ENCODE measurements around the gene C19orf44.

C19orf44 gene

DNA sequence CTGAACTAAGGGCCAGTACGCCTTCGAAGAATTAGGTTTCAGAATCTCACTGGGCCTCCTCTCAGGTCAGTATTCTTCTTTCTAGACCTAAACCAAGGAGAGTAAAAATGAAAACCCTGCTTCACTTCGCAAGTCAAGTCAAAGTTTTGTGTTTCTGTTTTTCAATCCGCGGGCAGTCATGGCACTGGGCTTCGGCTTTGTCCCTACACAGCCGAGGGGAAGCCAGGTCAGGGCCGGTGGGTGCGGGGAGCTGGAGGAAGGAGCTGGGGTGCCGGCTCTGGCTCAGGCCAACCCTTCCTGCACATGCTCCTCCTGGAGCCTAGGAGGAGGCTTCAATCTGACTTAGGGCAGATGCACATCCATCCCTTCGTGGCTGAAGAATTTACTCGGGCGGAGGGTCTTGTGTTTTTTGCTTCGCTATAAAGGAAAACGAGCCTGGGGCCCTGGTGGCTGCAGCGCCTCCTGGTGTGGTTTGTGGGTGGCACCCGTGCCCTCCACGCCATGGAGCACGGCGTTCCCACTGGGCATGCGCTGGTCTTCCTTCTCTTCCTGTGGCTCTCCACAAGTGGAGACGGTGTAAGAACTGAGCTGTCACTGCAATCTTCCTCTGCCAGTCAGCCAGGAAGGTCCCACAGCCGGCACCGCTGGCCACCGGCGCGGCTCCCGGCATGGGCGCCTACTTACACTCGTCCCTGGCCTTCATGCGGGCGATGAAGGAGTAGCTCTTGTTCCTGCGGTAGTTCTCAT, 22.5 kb downstream of the C19orf44 start:
- no peak for DNase-seq

GRCh38 chr19:16519230-16519687, 23.1 kb downstream of the C19orf44 start:
- DNase-seq, result no peak

GRCh38 chr19:16520074-16520973, 24.1 kb downstream of the C19orf44 start:
- no peak for DNase-seq

GRCh38 chr19:16520986-16521624, 24.9 kb downstream of the C19orf44 start:
- DNase-seq, result no peak

DNA sequence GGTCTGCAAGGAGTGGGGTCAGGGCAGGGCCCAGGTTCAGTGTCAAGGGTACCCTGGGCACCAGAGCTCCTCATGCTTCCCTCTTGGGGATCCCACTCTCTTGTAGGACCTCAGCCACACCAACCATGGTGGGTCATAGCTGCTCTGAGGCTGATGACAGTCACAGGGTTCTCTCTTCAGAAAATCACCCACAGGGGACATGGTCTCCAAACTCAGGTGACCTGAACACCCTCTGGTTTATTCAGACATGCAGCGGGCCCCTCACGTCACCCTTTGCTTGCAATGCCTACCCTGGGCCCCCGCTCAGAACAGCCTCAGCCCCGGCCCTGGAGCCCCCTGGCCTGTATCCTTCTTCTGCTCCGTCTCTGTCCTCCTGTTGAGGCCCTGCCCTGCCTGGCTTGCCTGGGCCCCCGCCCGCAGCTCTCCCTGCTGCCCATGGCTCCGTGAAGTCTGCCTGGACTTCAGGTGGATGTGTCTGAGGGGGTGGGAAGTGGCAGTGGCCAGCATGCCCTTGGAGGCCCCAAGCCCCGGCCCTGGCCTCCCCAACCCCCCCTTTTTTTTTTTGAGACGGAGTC, 25.6 kb downstream of the C19orf44 start:
- DNase-seq, result no peak

DNA sequence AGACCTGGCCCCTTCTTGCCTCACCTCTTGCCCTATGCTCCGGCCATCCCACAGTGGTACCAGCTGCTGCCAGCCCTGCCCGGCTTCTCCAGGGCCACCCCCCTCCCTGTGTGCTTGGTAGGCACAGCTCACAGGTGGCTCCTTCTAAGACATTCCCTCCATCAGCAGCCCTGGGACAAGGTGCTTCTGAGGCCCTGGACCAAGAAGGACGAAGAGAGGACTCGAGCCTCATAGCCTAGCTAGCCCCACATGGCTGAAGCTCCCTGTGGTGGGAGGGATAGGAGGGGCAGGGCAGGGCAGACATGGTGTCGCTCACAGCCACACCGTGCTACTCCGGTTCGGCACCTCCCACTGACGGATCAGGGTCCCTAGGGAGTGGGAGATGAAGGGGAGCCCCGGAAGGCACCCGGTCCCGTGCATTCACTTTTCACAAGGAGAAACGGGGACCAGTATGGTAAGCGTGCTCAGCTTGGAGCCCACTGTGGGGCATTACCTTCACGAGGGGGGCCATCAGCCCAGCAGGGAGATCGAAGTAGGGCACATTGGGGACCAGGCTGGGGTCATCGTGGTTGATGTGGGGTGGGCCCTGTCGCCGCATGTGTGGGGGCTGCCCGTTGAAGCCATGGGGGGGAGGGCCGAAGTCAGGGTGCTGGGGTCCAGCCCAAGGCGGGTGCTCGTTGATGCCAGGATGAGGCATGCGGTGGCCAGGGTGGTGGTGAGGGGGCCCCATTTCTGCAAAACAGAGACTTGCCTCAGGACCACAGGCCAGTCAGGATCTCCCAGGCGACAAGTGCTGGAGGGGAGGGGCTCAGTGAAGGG, 26.6 kb downstream of the C19orf44 start:
- DNase-seq, result no peak

DNA sequence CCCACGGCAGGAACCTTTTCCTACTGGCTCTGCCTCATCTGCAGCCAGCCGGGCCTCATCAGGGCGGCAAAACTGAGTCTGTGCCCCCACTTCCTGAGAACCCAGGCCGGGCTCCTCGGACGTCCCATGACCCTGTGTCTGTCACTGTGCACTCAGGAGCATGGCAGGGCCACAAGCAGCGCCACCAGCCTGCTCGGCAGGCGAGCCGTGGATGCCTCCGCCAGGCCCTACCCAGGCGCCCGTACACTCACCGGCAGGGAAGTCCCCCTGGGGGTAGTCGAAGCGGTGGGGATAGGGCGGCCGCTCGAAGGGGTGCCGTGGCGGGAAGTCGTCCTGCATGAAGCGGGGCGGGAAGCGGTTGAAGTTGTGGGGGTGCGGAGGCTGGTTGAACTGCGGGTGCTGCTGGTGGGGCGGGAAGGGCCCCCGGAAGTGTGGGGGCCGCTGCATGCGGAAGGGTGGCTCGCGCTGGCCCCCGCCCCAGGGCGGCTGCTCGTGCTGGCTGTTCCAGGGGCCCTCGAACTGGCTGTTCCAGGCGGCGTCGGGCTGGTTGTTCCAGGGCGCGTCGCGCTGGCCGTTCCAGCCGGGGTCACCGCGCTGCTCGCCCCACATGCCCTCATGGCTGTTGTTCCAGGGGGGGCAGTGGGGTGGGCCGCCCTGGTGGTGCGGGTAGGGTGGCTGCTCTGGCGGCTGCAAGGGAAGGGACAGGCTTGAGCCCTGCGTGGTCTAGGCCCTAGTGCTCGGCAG, 29.0 kb downstream of the C19orf44 start:
- DNase-seq, result no peak

- DNase-seq, result no peak
These were observed 29.7 kb downstream of the C19orf44 start for GRCh38 chr19:16525751-16526481.

DNA sequence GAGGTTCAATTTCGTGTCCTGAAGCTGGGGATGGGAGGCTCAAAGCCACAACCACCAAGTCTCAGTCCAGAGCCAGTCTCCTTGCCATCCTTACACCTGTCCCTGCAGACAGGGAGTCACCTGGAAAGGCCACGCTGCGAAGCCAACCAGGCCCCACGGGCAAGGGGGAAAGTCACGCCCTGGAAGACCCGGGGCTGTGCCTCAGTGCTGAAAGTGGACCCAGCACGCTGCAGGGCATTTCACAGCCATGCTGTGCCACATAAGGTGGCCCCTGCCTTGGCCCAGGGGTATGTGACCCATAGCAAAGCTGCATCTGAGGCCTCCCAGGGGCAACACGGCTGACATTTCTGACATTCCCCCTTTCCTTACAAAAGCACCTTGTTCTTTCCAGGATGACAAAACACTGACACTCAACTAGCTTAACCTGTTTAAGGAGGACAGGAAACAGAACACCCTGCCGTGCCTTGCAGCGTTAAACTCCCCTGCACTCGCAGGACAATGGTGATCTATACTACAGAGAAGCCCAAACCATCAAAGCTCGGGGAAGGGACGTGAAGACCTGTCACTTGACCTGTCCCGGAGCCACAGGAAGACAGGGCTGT, 31.2 kb downstream of the C19orf44 start:
- no peak for DNase-seq

DNA sequence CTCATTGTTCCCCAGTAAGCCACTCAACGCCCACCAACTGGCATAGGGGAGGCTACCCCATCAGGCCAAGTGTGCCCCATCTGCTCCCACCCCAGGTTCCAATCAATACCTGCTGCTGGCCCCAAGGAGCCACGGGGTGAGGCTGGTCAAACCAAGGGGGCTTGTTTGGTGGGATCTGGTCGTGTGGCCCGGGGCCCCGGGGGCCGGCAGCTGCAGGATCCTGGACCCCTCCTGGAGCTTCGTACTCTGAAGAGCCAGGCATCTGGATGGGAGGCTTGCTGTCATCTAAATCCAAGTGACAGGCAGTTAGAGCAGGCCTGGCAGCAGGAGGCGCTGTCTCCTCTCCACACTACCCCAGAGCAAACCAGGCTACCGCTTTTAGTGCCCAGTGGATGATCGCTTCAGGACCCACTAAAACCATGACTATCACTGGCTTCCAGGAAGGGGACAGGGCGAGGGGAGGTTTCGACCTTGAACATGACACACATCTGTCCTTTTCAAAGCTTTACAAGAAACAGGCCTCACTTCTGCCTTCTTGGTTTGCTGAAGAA, 31.9 kb downstream of the C19orf44 start:
- DNase-seq, result no peak

- DNase-seq, result no peak
These were observed 33.4 kb downstream of the C19orf44 start for GRCh38 chr19:16529466-16530144.

GRCh38 chr19:16530540-16531379, 34.6 kb downstream of the C19orf44 start:
- DNase-seq, result no peak

GRCh38 chr19:16531380-16531669, 35.1 kb downstream of the C19orf44 start:
- DNase-seq, result no peak

- DNase-seq, result no peak
These were observed 36.4 kb downstream of the C19orf44 start for GRCh38 chr19:16532440-16533234.

DNA sequence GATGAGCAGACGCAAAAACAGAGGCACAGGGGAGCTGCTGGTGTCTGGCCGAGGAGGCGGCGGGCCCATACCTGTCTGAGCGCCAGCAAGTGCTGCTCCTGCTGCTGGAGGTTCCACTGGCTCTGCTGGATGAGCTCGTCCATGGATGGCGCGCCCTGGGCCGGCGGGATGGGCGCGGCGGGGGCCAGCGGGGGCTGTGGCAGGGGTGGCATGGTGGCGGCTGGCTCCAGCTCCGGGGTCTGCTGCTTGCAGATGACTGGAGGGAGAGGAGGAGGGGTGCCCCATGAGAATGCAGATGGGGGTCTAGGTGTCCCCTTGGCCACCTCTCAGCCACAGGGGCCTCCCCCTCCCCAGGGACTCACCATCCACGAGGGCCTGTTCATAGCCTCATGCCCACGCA, 39.2 kb downstream of the C19orf44 start:
- no peak for DNase-seq

DNA sequence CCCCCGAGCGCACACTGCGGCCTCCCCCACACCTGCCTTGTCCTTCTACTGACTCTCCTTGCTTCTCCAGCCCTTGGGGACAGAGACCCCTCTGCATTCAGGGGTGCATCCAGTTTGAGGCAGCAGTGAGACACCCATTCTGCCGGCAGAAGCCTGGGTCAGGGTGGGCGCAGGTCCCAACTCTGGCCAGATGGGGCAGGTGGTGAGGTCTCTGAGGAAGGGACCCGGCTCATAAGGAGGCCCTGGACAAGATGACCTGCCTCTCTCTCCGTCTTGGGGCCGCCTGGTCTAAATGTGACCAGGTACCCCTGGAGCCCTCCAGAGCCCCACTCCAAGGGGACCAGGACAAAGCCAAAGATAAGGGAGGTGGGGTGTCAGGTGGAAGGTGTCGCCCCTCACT, 39.9 kb downstream of the C19orf44 start:
- DNase-seq, result no peak

GRCh38 chr19:16537111-16537510, 40.9 kb downstream of the C19orf44 start:
- DNase-seq, result no peak

DNA sequence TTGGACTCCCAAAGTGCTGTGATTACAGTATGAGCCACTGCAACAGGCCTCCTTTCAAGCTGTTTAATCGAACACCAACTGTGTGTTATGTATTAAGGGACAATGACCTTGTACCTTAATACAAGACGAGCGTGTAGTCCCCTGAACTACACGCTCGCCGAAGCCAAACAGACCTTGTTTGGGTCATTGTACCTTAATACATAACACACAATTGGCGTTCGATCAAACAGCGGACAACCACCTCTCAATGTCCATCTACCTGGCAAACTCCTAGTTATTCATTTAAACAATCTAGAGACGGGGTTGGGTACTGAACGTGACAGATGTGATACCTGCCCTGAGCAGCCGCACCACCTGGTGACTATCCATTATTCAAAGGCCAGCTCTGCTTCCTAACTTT, 44.8 kb downstream of the C19orf44 start:
- no peak for DNase-seq
